Measurements from ENCODE around the gene OPN4. TPM values are rescaled to one million over a fixed set of nuclear protein-coding genes. Genes with fewer than 3 reads are reported as not detected.

OPN4 gene
- total RNA-seq, 6 donors from 2014 or later = not detected

DNA sequence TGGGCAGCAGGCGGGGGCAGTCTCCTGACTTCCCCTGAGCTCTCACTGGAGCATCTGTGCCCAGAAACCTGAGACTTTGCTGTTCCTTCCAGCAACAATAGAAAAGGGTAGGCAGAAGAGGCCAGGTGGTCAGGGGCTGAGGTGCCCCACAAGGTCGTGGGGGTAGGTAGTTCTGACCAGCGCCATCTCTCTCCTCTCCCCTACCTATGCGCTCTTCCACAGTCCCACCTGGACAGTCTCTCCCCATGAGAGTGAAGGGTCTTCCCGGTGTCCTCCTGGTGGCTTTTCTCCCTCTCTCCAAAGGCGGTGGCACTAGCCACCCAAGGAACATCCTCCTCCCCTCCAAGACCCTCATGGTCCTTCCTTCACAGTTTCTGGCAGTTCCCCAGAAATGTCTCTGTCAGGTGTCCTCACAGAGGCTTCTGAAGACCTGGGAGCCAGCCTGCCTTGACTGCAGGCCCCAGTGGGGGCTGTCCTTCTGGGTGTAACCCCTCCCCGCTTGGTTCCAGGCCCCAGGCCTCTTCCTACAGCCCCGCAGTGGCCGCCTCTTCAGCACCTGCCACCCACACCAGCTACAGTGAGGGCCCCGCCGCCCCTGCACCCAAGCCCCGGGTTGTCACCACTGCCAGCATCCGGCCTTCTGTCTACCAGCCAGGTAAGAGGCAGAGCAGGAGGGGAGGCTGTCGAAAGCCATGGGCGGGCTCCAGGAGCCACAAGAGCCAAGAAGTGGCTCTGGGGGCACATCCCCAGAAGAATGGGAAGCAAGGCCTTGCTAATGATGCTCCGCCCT lies 55.2 kb downstream of the OPN4 start:
- peaks cover 11 to 24% (median 13%) of the 10 kb centered on the region in 4 donors for H3K4me1 ChIP-seq
- no peak overlapping the region for H3K4me3 ChIP-seq
- H3K27ac ChIP-seq = no peak overlapping the region
- H3K9me3 ChIP-seq = no peaks in the 10 kb centered on the region
- no peaks in the 10 kb centered on the region for H3K27me3 ChIP-seq
- DNase-seq = peak in 1 of 2 donors; percentile 78
- no peak for ATAC-seq (ENCODE audit: low FRiP score in 2 of 2)
- TF ChIP-seq, protein P1, sequence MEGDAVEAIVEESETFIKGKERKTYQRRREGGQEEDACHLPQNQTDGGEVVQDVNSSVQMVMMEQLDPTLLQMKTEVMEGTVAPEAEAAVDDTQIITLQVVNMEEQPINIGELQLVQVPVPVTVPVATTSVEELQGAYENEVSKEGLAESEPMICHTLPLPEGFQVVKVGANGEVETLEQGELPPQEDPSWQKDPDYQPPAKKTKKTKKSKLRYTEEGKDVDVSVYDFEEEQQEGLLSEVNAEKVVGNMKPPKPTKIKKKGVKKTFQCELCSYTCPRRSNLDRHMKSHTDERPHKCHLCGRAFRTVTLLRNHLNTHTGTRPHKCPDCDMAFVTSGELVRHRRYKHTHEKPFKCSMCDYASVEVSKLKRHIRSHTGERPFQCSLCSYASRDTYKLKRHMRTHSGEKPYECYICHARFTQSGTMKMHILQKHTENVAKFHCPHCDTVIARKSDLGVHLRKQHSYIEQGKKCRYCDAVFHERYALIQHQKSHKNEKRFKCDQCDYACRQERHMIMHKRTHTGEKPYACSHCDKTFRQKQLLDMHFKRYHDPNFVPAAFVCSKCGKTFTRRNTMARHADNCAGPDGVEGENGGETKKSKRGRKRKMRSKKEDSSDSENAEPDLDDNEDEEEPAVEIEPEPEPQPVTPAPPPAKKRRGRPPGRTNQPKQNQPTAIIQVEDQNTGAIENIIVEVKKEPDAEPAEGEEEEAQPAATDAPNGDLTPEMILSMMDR (IDR thresholded peaks at IDR 0.05) = no peak
- TF ChIP-seq POLR2A (IDR thresholded peaks at IDR 0.05) = no peak
- no peak for TF ChIP-seq POLR2AphosphoS5 (IDR thresholded peaks at IDR 0.05)
- no peak for TF ChIP-seq EP300 (IDR thresholded peaks at IDR 0.05)
- H3K36me3 ChIP-seq = no peaks in the 10 kb centered on the region
- WGBS, 2 donors = 92 to 94% methylated on average over 9 to 16 of the region's 16 CpGs

DNA sequence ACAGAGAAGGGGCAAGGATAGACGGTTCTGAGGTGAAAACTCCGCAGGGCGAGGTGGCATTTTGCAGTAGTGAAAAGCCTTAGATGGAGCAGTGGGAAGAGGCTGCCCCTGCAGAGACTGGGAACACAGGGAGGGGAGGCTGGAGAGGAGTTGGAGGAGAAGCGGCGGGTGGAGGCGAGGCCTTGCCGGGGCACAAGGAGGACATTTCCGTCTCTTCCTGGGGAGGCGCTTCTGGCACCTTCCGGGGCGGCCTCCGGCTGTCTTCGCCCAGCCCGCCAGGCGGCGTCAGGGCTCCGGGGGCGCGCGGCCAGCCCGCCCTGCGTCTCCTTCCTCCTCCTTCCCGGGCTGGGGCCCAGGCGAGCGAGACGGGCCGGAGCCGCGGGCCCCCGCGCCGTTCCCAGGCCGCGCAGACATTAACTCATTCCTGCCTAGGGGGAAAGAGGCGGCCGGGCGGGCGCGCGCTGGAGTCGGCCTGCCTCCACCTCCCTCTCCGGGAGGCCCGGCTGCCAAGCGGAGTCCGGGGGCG lies 56.7 kb downstream of the OPN4 start:
- Histone ChIP-seq H3K36me3 (no peaks in the 10 kb centered on the region), H3K27me3 (no peaks in the 10 kb centered on the region), H3K4me1 (peaks cover 11 to 24% (median 13%) of the 10 kb centered on the region in 4 donors), H3K4me3 (peak overlapping the region; percentile 49 to 85 (median 80)), H3K9me3 (no peaks in the 10 kb centered on the region), H3K27ac (peak overlapping the region; percentile 88 to 94 (median 91))
- TF ChIP-seq, protein P1 (IDR thresholded peaks at IDR 0.05) = peak; percentile 80 to 99 (median 96)
- TF ChIP-seq EP300 (IDR thresholded peaks at IDR 0.05) (no peak), POLR2A (IDR thresholded peaks at IDR 0.05) (peak in 2 of 4 donors; percentile 76 to 85), POLR2AphosphoS5 (IDR thresholded peaks at IDR 0.05) (peak; percentile 34 to 68)
- whole genome bisulfite sequencing, 2 donors = 6 to 13% methylated on average over 15 to 29 of the region's 46 CpGs
- ATAC-seq (ENCODE audit: low FRiP score in 2 of 2) (peak; percentile 93 to 98), DNase-seq (peak; percentile 90 to 98)

DNA sequence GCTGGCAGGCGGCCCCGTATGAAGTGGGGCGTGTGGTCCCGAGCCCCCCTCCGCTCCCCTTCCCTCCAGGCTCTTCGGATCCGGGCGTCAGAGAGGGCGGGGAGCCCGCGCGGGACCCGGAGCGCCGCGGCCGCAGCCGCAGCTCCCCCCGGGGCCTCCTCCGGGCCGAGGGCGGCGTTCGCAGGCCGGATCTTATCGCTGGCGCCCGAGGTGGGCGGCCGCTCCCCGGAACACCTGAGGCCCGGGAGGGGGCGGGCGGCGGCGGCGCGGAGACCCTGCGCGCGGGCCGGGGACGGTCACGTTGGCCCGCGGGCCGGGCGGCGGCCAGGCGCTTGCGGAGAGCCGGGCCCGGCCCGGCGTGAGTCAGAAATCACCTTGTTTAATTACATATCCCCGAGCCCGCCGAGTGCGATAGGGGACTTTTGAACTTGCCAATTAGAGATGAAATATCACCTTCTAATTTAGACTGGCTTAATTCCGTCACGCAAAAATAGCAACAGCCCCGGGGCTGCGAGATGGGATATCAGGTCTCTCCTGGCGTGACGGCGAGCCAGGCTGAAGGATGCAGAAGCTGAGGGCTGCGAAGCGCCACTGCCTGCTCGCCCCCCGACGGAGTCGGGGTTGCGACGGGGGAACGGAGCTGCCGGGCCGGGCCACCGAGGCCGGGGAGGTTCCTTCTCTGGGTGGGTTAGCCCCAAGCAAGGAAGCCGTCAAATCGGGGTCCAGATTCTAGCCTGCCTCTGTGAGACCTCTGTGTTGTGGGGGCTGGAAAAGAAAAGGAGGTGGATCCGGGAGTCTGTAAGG lies 57.4 kb downstream of the OPN4 start:
- DNase-seq (peak; percentile 49 to 86), ATAC-seq (ENCODE audit: low FRiP score in 2 of 2) (peak; percentile 1 to 77)
- H3K27me3 ChIP-seq = no peaks in the 10 kb centered on the region
- 1 to 4% methylated on average over 3 to 31 of the region's 82 CpGs for WGBS, 2 donors
- H3K4me1 ChIP-seq = peaks cover 11 to 24% (median 13%) of the 10 kb centered on the region in 4 donors
- peak overlapping the region; percentile 88 to 94 (median 91) for H3K27ac ChIP-seq
- peak in 2 of 4 donors; percentile 7 to 75 for TF ChIP-seq POLR2A (IDR thresholded peaks at IDR 0.05)
- no peak for TF ChIP-seq EP300 (IDR thresholded peaks at IDR 0.05)
- TF ChIP-seq, protein P1 (IDR thresholded peaks at IDR 0.05) = no peak
- no peak for TF ChIP-seq POLR2AphosphoS5 (IDR thresholded peaks at IDR 0.05)
- peak overlapping the region; percentile 49 to 85 (median 80) for H3K4me3 ChIP-seq
- no peaks in the 10 kb centered on the region for H3K36me3 ChIP-seq
- H3K9me3 ChIP-seq = no peaks in the 10 kb centered on the region

DNA sequence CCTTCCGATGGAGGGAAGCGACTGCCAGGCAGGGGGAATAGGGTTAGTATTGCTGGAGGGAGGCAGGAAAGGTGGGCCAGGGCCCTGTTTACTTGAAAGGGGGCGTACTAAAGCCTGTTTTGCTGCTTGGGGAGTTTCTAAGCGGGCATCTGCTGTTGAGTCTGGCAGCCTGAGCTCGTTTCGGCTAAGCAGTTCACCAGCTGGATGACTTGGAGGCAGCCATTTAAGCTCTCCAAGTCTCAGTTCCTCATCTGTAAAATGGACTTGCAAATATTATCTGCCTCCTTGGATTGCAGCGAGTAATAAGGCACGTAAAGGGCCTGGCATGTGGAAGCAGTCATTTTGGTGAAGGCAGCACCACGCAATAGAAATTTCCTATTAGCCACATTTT lies 58.0 kb downstream of the OPN4 start:
- no peaks in the 10 kb centered on the region for H3K36me3 ChIP-seq
- H3K27ac ChIP-seq = peak overlapping the region; percentile 88 to 94 (median 91)
- ATAC-seq (ENCODE audit: low FRiP score in 2 of 2) = no peak
- no peaks in the 10 kb centered on the region for H3K27me3 ChIP-seq
- TF ChIP-seq EP300 (IDR thresholded peaks at IDR 0.05) (no peak), POLR2AphosphoS5 (IDR thresholded peaks at IDR 0.05) (no peak), POLR2A (IDR thresholded peaks at IDR 0.05) (no peak)
- TF ChIP-seq, protein P1 (IDR thresholded peaks at IDR 0.05) = no peak
- peaks cover 11 to 24% (median 13%) of the 10 kb centered on the region in 4 donors for H3K4me1 ChIP-seq
- 39 to 56% methylated on average over 9 of the region's 9 CpGs for WGBS, 2 donors
- DNase-seq = no peak
- peak overlapping the region in 3 of 4 donors; percentile 77 to 85 (median 83) for H3K4me3 ChIP-seq
- H3K9me3 ChIP-seq = no peaks in the 10 kb centered on the region

Data from upper lobe of left lung (tissue), 6 donors.